ENCODE data around the gene GDF3. TPM values are rescaled to one million over a fixed set of nuclear protein-coding genes. Genes with fewer than 3 reads are reported as not detected.

Gene GDF3
- total RNA-seq, 2 experiments from 2014 or later, result not detected

GRCh38 chr12:7729746-7730145 is 34.2 kb upstream of the GDF3 start:
- Mint-ChIP-seq H3K4me3 (no peak overlapping the region), H3K4me1 (ENCODE audit: low read depth) (no peaks in the 10 kb centered on the region), H3K27me3 (peaks cover 6% of the 10 kb centered on the region), H3K27ac (no peak overlapping the region), H3K9me3 (no peaks in the 10 kb centered on the region), H3K36me3 (ENCODE audit: low read depth) (no peaks in the 10 kb centered on the region)
- DNase-seq, result no peak
- Histone ChIP-seq H3K4me1 (ENCODE audit: insufficient read depth, low read length) (no peaks in the 10 kb centered on the region), H3K4me3 (ENCODE audit: low read length) (no peak overlapping the region), H3K27me3 (ENCODE audit: control insufficient read depth in 1 of 2, insufficient read depth in 2 of 2, low read length in 2 of 2) (no peaks in the 10 kb centered on the region), H3K9me3 (ENCODE audit: control insufficient read depth in 1 of 2, insufficient read depth in 1 of 2, low read length in 2 of 2) (peaks cover 0 to 4% of the 10 kb centered on the region in 2 experiments), H3K36me3 (ENCODE audit: insufficient read depth, low read length) (no peaks in the 10 kb centered on the region), H3K27ac (ENCODE audit: low read depth in 1 of 2, low read length in 2 of 2) (no peak overlapping the region)
- POLR2A ChIA-PET, result no interaction called here
- CTCF ChIA-PET, result no interaction called here
- TF ChIP-seq CTCF (IDR thresholded peaks at IDR 0.05), result no peak
- no peak for ATAC-seq (ENCODE audit: poor library complexity)
- intact Hi-C loops (cut with DNase I, micrococcal nuclease), result no loop called here

- POLR2A ChIA-PET, result no interaction called here
- CTCF ChIA-PET, result no interaction called here
- Histone ChIP-seq H3K27me3 (ENCODE audit: control insufficient read depth in 1 of 2, insufficient read depth in 2 of 2, low read length in 2 of 2) (no peaks in the 10 kb centered on the region), H3K27ac (ENCODE audit: low read depth in 1 of 2, low read length in 2 of 2) (no peak overlapping the region), H3K36me3 (ENCODE audit: insufficient read depth, low read length) (no peaks in the 10 kb centered on the region), H3K4me3 (ENCODE audit: low read length) (no peak overlapping the region), H3K4me1 (ENCODE audit: insufficient read depth, low read length) (no peaks in the 10 kb centered on the region), H3K9me3 (ENCODE audit: control insufficient read depth in 1 of 2, insufficient read depth in 1 of 2, low read length in 2 of 2) (peaks cover 0 to 4% of the 10 kb centered on the region in 2 experiments)
- Mint-ChIP-seq H3K36me3 (ENCODE audit: low read depth) (no peaks in the 10 kb centered on the region), H3K27me3 (peaks cover 4% of the 10 kb centered on the region), H3K27ac (no peak overlapping the region), H3K9me3 (no peaks in the 10 kb centered on the region), H3K4me1 (ENCODE audit: low read depth) (no peaks in the 10 kb centered on the region), H3K4me3 (no peak overlapping the region)
- intact Hi-C loops (cut with DNase I, micrococcal nuclease), result no loop called here
- ATAC-seq (ENCODE audit: poor library complexity) (no peak), DNase-seq (no peak)
- no peak for TF ChIP-seq CTCF (IDR thresholded peaks at IDR 0.05)
These were observed 28.4 kb upstream of the GDF3 start for GRCh38 chr12:7723926-7724325.

GRCh38 chr12:7719946-7720730 is 24.6 kb upstream of the GDF3 start:
- Histone ChIP-seq H3K27ac (ENCODE audit: low read depth in 1 of 2, low read length in 2 of 2) (no peak overlapping the region), H3K27me3 (ENCODE audit: control insufficient read depth in 1 of 2, insufficient read depth in 2 of 2, low read length in 2 of 2) (no peaks in the 10 kb centered on the region), H3K9me3 (ENCODE audit: control insufficient read depth in 1 of 2, insufficient read depth in 1 of 2, low read length in 2 of 2) (no peaks in the 10 kb centered on the region), H3K4me3 (ENCODE audit: low read length) (no peak overlapping the region), H3K36me3 (ENCODE audit: insufficient read depth, low read length) (no peaks in the 10 kb centered on the region), H3K4me1 (ENCODE audit: insufficient read depth, low read length) (no peaks in the 10 kb centered on the region)
- Mint-ChIP-seq H3K9me3 (no peaks in the 10 kb centered on the region), H3K36me3 (ENCODE audit: low read depth) (no peaks in the 10 kb centered on the region), H3K4me1 (ENCODE audit: low read depth) (no peaks in the 10 kb centered on the region), H3K27ac (no peak overlapping the region), H3K27me3 (peaks cover 14% of the 10 kb centered on the region), H3K4me3 (no peak overlapping the region)
- CTCF ChIA-PET, result no interaction called here
- no peak for TF ChIP-seq CTCF (IDR thresholded peaks at IDR 0.05)
- intact Hi-C loops (cut with DNase I, micrococcal nuclease), result no loop called here
- ATAC-seq (ENCODE audit: poor library complexity), result no peak
- no peak for DNase-seq
- POLR2A ChIA-PET, result no interaction called here

Data from CD4-positive, alpha-beta T cell (primary cell).